Thyroid gland (tissue), 4 donors: ENCODE measurements around the gene GIPC2.

ENCODE experiments used
- CTCF ChIP-seq, 6 experiments: fragments of 200-600 bp in 3 of 6; fragments of 450-650 bp in 3 of 6; sonication (generic) in 3 of 6; IDR thresholded peaks; one replicate each; pipeline ENCODE4 v1.5.1; 2016 to 2019; ENCODE audit warnings: antibody characterized with exemption in 6 of 6, mild to moderate bottlenecking in 2 of 6, inconsistent platforms in 1 of 6, moderate library complexity in 1 of 6
- POLR2A ChIP-seq, 2 donors: fragments of 450-650 bp; IDR thresholded peaks; one replicate each; pipeline ENCODE4 v1.6.1; 2017; ENCODE audit warnings: antibody characterized with exemption in 2 of 2, mild to moderate bottlenecking in 2 of 2, moderate library complexity in 1 of 2

DNA sequence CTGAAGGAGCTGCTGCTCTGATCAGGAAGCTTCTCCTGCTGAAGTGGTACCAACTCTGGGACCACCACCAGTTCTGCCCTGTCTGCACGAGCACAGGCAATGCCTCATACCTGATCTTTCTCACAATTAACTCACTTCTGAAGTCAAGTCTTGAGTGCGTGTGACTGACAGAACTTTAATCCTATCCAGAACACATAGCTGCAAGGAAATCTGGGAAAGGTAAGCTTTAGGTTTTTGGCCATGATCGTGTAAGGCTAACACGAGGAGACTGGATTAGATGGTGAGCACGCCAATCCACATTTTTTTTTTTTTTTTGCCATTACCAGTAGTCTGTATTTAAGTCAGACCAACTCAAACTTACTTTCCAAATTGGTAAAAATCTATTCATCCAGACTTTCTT, 101.3 kb downstream of the GIPC2 start:
- TF ChIP-seq POLR2A (IDR thresholded peaks at IDR 0.05) (no peak), CTCF (IDR thresholded peaks at IDR 0.05) (no peak)
